ENCODE results near the gene TLN1.

Gene TLN1

DNA sequence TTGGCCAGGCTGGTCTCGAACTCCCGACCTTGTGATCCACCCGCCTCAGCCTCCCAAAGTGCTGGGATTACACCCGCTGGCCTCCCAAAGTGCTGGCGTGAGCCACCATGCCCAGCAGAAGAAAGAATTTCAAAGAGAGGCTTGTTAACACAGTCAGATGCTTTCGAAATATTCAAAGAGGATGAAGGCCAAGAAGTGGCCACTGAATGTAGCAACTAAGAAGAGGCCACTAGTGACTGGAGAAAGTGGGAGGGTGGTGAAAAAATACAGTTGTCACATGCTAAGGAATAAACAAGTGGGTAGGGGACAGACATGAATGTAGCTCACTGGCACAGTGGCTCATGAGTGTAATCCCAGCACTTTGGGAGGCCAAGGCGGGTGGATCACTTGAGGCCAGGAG lies 29.3 kb downstream of the TLN1 start:
- DNase-seq = no peak

DNA sequence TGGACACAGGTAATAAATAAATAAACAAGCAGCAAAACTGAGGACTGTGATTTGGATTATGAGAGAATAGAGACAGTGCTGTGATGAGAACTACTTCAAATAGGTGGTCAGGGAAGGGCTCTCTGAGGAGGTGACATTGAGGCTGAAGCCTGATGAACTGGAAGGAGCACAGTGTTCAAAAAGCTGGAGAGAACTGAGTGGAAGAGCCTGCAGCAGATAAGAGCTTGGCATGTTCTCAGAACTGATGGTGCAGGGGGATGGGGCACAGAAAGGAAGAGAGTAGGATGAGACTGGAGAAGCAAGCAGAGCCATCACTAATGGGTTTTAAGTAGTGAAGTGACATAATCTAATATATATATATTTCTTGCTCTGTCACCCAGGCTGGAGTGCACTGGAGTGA lies 31.1 kb downstream of the TLN1 start:
- DNase-seq = no peak

DNA sequence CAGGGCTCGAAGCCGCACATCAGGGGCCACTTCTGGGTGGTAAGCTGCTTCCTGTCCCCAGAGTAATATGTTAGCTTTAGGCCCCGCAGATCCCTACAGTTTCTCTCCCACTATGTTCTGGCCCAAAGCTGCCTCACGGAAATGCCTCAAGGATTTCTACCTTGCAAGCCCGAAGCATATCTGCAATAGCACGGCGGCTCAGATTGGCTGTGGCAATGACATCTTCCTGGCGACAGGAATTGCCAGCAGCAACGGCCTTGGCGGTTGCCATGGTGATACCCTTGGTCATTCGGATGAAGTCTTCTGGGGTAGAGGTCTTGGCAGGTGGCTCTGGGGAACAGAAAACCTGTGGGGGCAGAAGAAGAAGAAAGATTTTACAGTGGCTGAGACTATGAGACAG lies 32.0 kb downstream of the TLN1 start:
- DNase-seq = no peak

DNA sequence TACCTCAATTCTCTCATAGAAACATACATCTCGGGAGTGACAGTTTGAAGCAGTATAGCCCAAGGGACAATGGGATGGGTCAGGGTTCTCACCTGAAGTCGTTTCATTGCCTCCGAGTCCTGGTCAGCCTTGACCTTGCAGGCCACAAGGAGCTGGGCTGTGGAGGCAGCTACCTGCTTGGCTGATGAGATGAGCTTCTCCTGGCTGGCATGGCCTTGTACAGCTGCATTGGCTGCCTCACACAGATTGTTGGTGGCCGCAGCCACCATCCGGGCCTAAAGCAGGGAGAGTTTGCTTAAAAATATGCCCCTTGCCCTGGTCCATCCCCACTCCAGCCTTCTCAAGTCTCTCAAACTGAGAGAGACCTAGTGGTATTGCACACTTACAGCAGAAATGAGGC lies 33.8 kb downstream of the TLN1 start:
- DNase-seq = no peak

DNA sequence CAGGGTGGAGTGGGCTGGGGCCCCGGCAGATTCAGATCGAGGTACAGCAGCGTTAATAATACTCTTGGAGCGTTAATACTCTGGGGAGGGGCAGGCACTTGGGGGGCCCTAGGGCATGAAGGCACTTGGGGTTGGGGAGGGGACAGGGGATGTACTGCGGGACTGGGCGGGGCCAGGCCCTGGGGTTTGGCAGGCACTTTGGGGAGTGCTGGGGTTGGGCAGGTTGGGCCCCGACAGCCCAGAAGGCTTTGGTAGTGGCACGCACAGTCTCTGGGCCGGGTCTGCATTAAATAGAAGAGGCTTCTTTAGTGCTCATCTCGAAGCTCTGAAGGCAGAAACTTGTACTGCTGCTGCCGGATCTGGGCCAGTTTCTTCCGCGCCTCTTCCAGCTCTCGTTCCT lies 34.5 kb downstream of the TLN1 start:
- DNase-seq = no peak

DNA sequence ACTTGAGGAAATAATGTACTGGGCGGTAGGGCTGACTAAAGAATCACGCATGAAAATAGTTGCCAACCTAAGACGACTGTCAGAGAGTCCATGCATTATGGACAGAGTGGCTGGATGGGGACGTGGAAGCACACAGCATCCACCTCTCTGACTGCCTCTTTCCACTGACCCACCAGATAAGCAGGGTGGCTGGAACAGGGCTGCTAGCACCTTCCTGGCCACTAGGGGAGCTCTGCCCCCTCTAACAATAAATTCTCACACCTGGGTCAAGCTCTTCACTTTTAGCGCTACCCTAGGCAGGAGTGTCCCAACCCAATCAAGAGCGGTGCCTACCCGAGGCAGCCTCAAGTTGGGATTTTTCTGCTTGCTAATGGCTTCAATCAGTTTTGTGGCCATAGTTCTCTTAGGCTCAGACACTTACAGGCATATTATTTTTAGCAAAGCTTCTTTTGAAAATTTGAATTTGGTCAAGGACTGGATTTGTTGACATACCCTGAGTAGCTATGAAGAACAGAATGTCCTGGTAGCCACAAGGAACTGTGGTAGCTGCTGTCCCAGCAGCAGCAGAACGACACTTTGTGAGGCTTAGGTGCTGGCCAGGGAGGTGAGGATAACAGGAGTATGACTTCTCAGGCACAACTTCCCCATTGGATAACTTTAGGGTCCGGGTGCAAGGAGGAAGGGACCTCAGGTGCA lies 35.3 kb downstream of the TLN1 start:
- peak; percentile 43 for DNase-seq

DNA sequence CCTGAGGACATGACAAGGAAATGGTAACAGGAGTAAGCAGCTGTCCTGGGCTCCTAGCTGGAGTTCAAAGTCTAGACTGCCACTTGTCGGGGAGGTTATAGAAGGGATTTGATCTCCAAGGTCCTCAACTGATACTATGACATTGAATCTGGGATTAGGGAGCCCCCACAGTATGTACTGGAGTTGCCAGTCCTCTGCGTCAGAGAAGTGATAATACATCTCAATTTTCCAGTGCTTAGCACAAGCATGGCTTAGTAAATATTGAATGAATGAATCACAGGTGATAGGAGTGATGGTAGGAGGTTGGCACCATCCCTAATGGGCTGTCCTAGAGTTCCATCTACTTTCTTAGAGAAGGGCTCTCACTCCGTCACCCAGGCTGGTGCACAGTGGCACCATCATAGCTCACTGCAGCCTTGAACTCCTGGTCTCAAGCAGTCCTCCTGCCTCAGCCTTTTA lies 36.0 kb downstream of the TLN1 start:
- no peak for DNase-seq

DNA sequence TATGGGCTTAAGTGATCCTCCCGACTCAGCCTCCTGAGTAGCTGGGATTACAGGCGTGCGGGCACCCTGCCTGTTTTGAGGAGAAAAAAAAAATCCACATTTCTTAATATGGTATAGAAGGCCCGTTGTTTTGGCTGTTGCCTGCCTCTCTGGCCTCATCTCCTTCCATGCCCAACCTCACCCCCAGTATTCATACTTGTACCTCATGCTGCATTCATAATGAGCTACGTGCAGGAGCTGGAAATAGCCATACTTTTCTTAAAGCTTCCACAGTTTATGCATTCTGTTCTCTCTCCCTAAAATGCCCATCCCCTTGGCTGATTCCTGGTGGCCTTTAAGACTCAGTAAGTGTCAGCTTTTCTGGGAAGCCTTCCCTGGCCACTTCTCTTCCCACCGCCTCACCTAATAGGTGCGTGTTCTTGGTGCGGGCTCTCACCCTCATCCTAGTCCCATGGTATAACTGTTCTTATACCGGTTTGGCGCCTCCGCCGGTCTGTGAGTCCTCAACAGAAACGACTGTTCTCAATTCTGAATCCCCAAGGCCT lies 40.2 kb downstream of the TLN1 start:
- DNase-seq = no peak

DNA sequence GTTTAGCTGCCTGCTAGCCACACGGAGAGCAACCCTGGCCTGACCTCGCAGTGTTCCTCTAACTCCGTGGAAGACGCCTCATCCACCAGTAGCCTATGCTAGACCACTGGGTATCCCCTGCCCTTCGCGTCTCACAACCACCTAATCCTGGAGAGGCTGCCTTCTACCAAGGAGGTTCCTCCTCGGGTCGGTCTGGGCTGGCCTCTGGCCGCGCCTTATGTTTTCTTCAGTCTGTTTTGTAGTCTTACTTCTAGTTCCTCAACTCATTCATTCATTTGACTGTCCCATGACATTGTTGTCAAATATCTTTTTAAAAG lies 40.7 kb downstream of the TLN1 start:
- no peak for DNase-seq

DNA sequence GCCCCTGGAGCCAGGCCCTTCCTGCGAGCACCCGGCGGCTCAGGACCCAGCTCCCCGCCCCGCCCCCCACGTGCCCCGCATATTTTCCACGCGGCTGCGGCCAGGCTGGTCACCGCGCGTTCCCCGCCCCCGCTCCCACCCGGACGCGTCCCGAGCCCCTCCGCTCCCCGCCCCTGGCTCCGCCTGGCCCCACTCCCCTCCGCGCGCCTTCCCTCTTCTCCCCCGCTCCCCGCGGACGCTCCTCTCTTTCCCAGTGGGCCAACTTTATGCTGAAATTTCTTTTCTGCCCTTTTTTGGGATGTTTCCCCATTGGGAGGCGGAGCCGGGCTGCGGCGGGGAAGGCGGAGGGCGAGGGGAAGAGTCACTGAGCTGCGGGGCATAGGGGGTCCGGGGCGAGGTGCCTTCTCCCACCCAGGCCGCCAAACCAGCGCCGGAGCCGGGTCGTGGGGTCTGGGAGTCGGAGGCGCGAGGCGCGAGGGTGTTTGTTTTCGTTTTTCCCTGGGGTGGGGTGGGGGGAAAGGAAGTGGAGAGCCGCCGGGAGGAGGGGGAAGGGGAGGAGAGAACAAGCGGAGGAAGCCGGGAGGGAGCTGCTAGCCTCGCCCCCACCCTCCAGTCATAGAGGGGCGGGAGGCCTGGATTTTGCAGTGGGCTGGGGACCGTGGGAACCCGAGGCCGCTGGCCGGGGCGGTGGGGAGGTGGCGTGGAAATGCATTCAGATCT lies 41.2 kb downstream of the TLN1 start:
- peak; percentile 27 for DNase-seq

DNA sequence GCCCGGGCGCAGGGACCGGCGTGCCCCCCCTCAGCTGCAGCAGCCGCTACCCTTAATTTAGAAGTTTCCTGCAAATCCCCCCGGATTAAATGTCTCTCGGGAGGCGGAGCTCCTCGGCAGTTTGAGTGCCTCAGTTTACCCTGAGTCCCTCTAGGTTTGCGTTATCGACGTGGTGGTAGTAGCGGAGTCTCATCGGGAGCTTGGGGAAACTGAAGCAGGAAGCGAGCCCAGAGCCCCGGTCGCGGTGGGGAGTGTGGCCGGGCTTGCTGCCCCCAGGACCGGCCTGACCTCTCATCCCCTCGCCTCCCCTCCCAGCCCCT lies 41.7 kb downstream of the TLN1 start:
- DNase-seq = no peak

DNA sequence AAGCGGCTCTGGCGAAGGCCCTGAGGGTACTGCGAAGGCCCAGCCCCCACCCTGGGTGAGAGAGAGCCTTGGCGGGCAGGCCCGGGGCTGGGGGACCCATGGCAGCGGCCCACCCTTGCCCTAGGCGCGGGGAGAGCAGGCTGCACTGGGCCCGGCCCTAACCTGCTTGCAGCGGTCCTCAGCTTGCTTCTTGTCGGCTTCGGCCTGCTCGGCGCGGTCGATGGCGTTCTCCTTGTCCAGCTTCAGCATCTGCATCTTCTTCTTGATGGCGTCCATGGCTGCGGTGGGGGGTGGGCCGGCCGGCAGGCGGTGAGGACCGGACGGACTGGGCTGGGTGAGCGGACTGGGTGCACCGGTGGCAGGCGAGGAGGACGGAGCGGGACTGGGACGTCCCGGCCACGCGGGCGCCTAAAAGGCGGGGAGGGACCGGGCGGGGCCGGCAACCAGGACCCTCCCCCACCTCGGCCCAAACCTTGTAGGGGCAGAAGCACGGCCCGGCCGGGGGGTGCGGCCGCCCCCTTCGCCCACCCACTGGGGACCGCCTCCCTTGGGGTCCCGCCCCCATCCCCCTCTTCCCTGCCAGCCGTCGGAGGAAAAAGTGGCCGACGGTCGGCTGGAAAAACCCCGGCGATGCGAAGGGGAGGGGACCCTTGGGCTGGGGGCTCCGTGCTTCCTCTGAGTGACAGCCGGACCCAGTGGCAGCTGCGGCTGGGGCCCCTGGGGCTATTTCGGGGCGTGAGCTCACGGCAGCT lies 42.3 kb downstream of the TLN1 start, which contains the start of gene TPM2:
Gene TPM2, minus strand, starts transcription at position 384 of the 752 bp plus-strand sequence. Its CDS starts 108 bp downstream, at position 276.
- DNase-seq = no peak

DNA sequence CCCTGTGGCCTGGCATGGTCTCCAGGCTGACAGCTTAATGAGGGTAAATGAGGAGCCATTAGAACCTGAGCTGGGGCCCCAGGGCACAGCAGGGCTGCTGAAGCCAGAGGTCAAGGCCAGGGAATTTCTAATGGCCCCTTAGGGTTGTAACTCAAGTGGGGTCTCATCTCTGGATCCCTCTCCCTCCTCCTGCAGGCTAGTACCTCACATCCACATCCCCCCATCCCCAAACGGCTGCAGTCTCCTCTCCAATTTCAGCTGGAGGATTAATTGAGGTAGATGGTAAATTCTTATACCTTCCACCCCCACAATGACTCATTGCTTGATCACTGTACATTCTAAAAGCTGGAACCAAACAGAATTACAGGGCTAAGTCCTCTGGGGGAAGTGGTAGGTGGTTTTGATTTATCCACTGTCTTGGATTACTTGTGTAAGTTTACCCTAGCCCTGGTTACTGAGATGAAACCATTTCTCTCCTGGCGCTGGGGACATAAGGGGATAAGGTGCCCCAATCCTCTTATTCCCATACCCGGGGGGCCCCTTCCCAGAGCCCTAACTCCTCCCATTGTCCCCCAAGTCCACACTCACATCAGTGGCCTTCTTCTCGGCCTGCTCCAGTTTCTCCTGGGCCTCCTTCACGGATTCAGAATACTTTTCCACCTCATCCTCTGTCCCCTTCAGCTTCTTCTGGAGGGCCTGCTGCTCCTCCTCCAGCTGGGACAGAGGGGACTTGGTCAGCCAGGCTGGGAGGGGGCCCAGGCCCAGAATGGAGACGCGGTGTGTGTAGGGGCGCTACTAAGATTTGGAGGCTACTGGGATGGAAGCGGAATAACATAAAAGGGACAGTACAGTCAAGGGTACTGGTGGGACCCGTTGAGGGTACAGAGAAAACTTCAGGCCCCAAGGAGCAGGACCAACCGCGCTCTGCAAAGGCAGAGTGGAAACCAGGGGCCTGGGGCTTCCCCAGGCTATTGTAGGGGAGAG lies 43.1 kb downstream of the TLN1 start:
- DNase-seq = no peak

DNA sequence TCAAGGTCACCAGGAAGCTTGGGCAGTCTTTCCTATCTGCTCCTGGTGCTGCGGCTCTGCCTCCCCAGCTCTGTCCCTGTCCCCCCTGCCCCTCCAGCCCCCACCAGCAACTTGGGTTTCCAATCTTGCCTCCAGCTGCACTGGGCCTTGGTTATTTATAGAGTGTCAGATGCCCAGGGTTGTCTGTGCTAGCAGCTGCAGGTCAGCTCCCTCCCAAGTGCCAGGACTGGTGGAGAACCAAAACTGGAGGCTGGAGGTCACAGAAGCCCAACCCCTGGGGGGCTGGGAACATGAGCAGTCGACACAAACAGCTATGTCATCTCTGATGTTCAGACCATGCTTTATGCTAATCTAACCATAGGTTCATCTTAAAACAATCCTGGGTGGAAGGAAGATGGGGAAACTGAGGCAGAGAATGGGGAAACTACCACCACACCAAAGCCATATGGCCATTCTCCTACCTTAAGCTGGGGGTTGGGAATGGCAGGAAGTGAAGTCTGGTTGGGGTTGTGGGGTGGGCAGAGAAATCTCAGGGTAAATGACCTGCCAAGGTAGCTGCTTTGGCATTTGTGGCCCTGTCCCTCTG lies 43.9 kb downstream of the TLN1 start:
- DNase-seq = no peak

DNA sequence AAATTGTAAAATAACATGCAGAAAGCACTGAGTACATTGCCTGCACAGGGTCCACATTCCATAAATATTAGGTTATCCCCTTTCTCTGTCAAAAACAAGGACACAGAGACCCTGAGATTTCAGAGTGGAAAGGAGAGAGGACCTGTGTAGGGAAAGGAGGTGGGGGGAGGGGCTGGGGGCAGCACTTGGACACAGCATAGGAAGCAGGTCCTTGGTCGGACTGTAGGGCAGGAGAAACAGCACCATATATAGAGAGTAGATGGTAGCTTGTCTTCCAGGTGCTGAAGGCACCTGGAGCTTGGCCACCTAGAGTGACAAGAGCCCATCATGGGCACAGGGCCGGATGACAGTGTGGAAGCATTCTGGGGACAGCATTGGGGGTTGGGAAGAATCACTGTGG lies 44.7 kb downstream of the TLN1 start:
- no peak for DNase-seq

DNA sequence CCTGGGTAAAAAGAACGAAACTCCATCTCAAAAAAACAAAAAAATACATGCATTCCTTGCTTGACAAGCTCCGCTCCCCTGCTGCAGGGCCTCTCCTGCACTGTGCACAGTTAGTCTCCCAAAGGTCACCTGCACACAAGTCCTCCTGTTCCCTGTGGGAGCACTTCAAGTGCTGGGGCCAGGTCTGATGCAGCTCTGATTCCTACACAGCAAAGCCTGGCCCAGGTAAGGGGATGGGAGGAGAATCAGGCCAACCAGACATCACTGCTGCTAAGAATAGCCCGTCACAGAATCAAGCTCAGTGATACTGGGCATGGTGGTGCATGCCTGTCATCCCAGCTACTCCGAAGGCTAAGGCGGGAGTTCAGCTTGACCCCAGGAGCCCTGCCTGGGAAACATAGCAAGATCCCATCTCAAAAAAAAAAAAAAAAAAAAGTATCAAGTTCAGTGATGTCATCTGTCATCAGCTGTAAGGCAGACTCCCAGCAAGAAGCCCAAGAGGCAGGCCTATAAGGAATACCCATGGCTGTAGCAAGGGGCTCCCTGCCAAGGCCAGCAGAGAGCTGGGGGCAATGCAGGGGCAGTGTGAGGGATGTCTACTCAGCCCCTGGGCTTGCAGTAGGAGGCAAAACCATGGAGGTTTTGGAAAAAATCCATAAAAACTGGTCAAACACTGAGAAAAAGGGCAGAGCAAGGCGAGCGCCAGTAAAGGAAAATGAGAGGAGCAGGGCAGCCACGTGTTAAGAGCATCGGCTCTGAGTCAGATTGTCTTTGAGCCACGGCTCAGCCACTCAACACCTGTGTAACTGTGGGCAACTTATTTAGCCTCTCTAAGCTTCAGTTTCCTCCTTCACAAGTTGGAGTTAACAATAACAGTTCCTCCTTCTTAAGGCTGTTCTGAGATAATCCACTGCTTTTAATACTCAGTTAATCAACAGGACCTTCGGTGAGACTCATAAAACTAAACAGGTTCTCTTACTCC lies 45.5 kb downstream of the TLN1 start:
- no peak for DNase-seq

DNA sequence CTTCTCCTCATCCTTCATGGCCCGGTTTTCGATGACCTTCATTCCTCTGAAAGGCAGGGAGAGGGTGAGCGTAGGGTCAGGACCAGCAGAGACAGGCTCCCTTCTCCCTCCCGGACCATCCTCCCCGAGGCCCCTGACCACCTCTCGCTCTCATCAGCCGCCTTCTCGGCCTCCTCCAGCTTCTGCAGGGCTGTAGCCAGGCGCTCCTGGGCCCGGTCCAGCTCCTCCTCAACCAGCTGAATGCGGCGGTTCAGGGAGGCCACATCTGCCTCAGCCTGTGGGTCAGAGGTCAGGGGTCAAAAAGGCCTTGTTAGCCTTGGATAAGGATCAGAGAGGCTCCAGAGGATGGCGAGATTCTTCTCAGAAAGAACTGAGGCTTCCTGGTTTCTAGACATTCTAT lies 46.5 kb downstream of the TLN1 start:
- no peak for DNase-seq

DNA sequence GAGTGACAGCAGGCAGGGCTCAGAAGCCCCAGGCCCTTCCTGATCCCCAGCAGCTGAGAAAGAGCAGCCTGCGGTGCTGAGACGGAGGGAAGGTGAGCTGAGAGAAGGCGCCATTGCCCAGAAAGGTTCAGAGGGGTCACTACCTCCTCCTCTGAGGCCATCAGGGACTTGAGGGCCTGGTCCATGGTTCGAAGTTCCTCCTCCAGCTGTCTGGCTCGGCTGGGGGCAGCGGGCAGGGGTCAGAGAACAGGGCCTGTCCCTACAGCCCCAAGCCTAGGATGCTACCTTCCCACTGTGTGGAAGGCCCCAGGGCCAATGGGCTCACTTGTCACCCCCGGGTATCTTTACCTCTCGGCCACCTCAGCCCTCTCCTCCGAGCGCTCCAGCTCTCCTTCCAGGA lies 47.1 kb downstream of the TLN1 start:
- DNase-seq = no peak

DNA sequence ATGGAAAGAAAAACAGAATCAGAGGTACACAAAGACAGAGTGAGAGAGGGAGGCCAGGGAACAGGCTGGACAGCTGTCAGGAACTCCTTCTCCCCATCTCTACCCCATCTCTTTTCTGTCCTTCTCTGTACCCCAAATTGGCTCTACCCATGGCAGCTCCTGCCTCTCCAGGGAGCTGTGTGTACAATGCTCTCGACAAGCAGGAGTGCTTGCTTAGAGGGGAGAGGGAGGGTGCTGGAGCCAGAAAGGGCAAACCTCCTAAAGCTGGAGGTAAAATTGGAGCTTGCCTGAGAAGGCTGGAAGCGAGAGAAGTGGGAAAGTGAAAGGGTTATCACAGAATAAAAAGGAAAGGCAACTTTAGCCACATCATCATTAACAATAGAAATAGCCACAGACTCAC lies 48.7 kb downstream of the TLN1 start:
- no peak for DNase-seq

DNA sequence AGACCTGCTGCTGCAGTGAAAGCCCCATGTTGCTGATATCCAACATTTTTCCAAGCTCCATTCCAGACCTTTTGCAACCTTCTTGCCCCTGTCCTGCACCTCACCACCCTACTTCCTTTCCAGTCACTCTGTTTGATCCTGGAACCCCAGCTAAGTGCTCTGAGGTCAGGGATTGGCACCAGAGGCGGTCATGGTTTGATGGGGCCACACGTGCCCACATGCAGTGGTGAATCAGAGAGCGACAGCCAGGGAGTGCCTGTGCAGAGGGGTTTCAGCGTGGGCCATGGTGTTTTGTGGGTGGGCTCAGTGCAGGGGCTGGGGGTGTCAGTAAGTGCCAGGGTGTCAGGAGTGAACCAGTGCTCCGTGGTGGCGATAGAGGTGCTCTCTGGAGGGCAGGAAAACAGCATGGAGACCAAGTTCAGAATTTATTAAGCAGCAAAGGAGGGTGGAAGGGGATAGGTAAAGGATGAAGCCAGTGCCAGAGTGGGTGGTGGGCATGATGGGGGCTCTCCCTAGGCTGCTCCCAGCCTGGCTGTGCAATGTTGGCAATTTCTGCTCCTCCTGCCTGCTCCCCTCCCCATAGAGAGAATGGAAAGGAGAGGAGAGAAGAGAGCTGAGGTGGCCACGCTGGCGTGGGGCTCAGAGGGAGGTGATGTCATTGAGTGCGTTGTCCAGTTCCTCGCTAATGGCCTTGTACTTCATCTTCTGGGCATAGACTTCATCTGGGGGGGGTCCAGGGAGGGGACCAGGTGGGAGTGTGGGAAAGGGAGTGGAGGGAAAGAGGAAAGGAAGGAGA lies 49.3 kb downstream of the TLN1 start:
- DNase-seq = no peak
